Measurements from ENCODE around the gene ANKRD31. TPM values are rescaled to one million over a fixed set of nuclear protein-coding genes. Genes with fewer than 3 reads are reported as not detected.
"Not testable (repeated sequence)": the region's sequence is repeated elsewhere in the genome, so short reads cannot be mapped to it uniquely, and the experiment has no call there.

Gene ANKRD31
- total RNA-seq, 1 experiment from 2014 or later, result 0.28 TPM

DNA sequence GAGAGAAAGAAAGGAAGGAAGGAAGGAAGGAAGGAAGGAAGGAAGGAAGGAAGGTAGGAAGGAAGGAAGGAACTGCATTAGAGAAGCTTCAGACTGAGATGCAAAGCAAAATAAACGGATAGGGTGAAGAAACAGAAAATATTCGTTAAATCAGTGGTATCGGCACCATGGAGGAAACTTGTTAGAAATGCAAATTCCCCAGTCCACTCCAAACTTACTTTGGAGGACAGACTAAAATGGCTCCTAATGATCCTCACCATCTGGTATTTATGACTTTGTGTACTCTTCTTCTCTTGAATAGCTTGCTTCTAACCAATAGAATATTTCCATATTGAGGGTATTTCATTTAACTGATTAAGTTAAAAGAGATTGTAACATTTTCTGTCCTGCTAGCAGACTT, 96.4 kb downstream of the ANKRD31 start:
- no peak overlapping the region for H3K27ac Mint-ChIP-seq (ENCODE audit: low read depth, unreplicated experiment)
- H3K9me3 Mint-ChIP-seq (ENCODE audit: unreplicated experiment), result no peaks in the 10 kb centered on the region
- no peaks in the 10 kb centered on the region for H3K27me3 Mint-ChIP-seq (ENCODE audit: insufficient read depth, unreplicated experiment)
- TF ChIP-seq, protein P1, sequence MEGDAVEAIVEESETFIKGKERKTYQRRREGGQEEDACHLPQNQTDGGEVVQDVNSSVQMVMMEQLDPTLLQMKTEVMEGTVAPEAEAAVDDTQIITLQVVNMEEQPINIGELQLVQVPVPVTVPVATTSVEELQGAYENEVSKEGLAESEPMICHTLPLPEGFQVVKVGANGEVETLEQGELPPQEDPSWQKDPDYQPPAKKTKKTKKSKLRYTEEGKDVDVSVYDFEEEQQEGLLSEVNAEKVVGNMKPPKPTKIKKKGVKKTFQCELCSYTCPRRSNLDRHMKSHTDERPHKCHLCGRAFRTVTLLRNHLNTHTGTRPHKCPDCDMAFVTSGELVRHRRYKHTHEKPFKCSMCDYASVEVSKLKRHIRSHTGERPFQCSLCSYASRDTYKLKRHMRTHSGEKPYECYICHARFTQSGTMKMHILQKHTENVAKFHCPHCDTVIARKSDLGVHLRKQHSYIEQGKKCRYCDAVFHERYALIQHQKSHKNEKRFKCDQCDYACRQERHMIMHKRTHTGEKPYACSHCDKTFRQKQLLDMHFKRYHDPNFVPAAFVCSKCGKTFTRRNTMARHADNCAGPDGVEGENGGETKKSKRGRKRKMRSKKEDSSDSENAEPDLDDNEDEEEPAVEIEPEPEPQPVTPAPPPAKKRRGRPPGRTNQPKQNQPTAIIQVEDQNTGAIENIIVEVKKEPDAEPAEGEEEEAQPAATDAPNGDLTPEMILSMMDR (IDR thresholded peaks at IDR 0.05; ENCODE audit: unreplicated experiment), result no peak
- CTCF ChIA-PET, result interaction anchor here (0.7 kb wide), 1 partner anchor 20 kb away, joined by 3 read pairs; no protein-coding TSS in a partner anchor
- BruUV-seq (replicated peaks), result no TSS peak
- no peaks in the 10 kb centered on the region for H3K36me3 Mint-ChIP-seq (ENCODE audit: insufficient read depth, unreplicated experiment)
- no peak for DNase-seq (ENCODE audit: unreplicated experiment)
- intact Hi-C loops (cut with micrococcal nuclease), result no loop called here
- POLR2A ChIA-PET, result no interaction called here
- H3K4me1 Mint-ChIP-seq (ENCODE audit: insufficient read depth, unreplicated experiment), result no peaks in the 10 kb centered on the region
- H3K4me3 Mint-ChIP-seq (ENCODE audit: unreplicated experiment), result no peak overlapping the region

DNA sequence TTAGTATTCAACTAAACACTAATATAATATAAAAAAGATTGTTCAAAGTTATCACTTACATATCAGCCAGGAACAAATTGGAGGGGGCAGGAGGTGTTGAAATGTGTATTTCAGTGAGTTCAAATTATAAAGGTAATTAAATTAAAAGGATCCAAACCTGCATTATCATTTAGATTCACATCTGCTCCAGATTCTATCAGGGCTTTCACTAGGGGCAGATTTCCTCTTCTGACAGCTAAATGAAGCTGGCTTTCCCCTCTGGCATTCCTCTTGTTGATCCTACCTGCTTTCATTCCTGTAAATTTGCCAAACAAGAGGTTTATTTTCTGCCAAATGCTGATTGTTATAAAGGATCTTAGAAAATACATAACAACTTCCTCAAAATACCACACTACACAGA, 98.0 kb downstream of the ANKRD31 start:
- H3K9me3 Mint-ChIP-seq (ENCODE audit: unreplicated experiment), result no peaks in the 10 kb centered on the region
- H3K27me3 Mint-ChIP-seq (ENCODE audit: insufficient read depth, unreplicated experiment), result no peaks in the 10 kb centered on the region
- no peak for DNase-seq (ENCODE audit: unreplicated experiment)
- ChIA-PET CTCF (no interaction called here), POLR2A (no interaction called here)
- no peaks in the 10 kb centered on the region for H3K4me1 Mint-ChIP-seq (ENCODE audit: insufficient read depth, unreplicated experiment)
- no TSS peak for BruUV-seq (replicated peaks)
- H3K27ac Mint-ChIP-seq (ENCODE audit: low read depth, unreplicated experiment), result no peak overlapping the region
- H3K36me3 Mint-ChIP-seq (ENCODE audit: insufficient read depth, unreplicated experiment), result no peaks in the 10 kb centered on the region
- TF ChIP-seq, protein P1 (IDR thresholded peaks at IDR 0.05; ENCODE audit: unreplicated experiment), result no peak
- intact Hi-C loops (cut with micrococcal nuclease), result no loop called here
- no peak overlapping the region for H3K4me3 Mint-ChIP-seq (ENCODE audit: unreplicated experiment)

DNA sequence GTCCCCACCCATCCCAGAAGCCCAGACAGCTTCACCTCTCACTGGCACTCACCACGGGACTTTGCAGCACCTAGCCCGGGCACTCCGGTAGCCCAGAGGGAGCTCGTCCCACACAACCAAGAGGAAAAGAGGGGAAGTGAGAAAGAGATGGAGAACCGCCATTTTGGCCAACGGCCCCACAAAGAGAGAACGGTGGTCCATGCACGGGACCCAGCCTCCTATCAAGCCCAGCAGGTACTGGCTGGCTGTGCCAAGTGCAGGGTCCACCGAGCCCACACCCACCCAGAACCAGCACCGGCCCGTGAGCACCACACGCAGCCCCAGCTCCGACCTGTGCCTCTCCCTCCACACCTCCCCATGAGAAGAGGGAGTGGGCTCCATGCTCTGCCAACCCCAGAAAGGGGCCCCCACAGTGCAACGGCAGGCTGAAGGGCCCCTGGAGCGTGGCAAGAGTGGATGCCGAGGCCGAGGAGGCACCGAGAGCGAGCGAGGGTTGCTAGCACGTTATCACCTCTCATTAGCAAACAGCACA, 105.8 kb downstream of the ANKRD31 start:
- ChIA-PET POLR2A (interaction anchor here (0.6 to 1.2 kb wide), 2 partner anchors 12 to 76 kb away, joined by 3 read pairs; no protein-coding TSS in a partner anchor), CTCF (interaction anchor here (1.6 kb wide), 1 partner anchor 17 kb away, joined by 3 read pairs; no protein-coding TSS in a partner anchor)
- BruUV-seq (replicated peaks), result no TSS peak
- Mint-ChIP-seq H3K36me3 (ENCODE audit: insufficient read depth, unreplicated experiment) (no peaks in the 10 kb centered on the region), H3K27me3 (ENCODE audit: insufficient read depth, unreplicated experiment) (no peaks in the 10 kb centered on the region), H3K27ac (ENCODE audit: low read depth, unreplicated experiment) (no peak overlapping the region), H3K9me3 (ENCODE audit: unreplicated experiment) (no peaks in the 10 kb centered on the region), H3K4me1 (ENCODE audit: insufficient read depth, unreplicated experiment) (no peaks in the 10 kb centered on the region), H3K4me3 (ENCODE audit: unreplicated experiment) (no peak overlapping the region)
- no peak for DNase-seq (ENCODE audit: unreplicated experiment)
- intact Hi-C loops (cut with micrococcal nuclease), result no loop called here
- TF ChIP-seq, protein P1 (IDR thresholded peaks at IDR 0.05; ENCODE audit: unreplicated experiment), result no peak

DNA sequence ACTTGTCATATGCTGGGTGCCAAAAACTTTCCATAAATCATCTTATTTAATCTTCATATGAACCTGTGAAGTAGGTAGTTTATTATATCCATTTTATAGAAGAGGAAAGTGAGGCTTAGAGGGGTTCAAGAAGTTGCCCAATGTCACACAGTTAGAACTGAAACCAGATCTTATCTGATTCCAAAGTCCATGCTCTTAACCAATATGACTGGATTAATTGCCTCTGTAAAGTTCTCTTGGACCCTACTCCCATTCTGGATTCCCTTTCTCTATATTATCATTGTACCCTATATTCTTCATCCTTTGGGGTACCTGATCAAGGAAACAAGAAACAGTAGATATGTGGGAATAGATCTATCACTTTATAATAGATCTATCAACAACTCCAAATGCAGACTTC, 119.8 kb downstream of the ANKRD31 start:
- POLR2A ChIA-PET, result interaction anchor here (0.9 kb wide), 1 partner anchor 76 kb away, joined by 4 read pairs; no protein-coding TSS in a partner anchor
- no peaks in the 10 kb centered on the region for H3K36me3 Mint-ChIP-seq (ENCODE audit: insufficient read depth, unreplicated experiment)

DNA sequence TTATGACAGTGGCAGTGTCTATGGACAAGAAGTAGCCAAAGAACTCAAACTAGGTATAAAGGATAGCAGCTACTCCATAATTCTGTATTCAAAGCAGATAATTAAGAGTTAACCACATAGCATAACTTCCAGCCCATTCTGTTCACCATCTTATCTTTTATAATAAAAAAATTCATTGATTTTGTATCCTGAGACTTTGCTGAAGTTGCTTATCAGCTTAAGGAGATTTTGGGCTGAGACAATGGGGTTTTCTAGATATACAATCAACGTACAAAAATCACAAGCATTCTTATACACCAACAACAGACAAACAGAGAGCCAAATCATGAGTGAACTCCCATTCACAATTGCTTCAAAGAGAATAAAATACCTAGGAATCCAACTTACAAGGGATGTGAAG, 122.4 kb downstream of the ANKRD31 start:
- ChIA-PET POLR2A (interaction anchor here (1.1 to 1.4 kb wide), 2 partner anchors 39 to 62 kb away, joined by 5 read pairs; partner anchors contain the start of gene GCNT4), CTCF (interaction anchor here (0.7 kb wide), 1 partner anchor 16 kb away, joined by 3 read pairs; no protein-coding TSS in a partner anchor)
- DNase-seq (ENCODE audit: unreplicated experiment); H3K4me3 Mint-ChIP-seq (ENCODE audit: unreplicated experiment); H3K36me3 Mint-ChIP-seq (ENCODE audit: insufficient read depth, unreplicated experiment); H3K27ac Mint-ChIP-seq (ENCODE audit: low read depth, unreplicated experiment); H3K9me3 Mint-ChIP-seq (ENCODE audit: unreplicated experiment); H3K27me3 Mint-ChIP-seq (ENCODE audit: insufficient read depth, unreplicated experiment); BruUV-seq (replicated peaks): not testable (repeated sequence)
- intact Hi-C loops (cut with micrococcal nuclease), result loop anchor here (5.0 kb wide), 1 partner anchor 62 kb away; the partner anchor contains the start of gene GCNT4
- H3K4me1 Mint-ChIP-seq (ENCODE audit: insufficient read depth, unreplicated experiment), result peaks cover 18% of the 10 kb centered on the region

More for the DNA sequence above, 119.8 kb downstream of the ANKRD31 start:
- Mint-ChIP-seq H3K27me3 (ENCODE audit: insufficient read depth, unreplicated experiment) (no peaks in the 10 kb centered on the region), H3K4me3 (ENCODE audit: unreplicated experiment) (no peak overlapping the region), H3K27ac (ENCODE audit: low read depth, unreplicated experiment) (no peak overlapping the region), H3K4me1 (ENCODE audit: insufficient read depth, unreplicated experiment) (peaks cover 14% of the 10 kb centered on the region), H3K9me3 (ENCODE audit: unreplicated experiment) (peaks cover 5% of the 10 kb centered on the region)
- no peak for DNase-seq (ENCODE audit: unreplicated experiment)
- TF ChIP-seq, protein P1 (IDR thresholded peaks at IDR 0.05; ENCODE audit: unreplicated experiment), result no peak
- intact Hi-C loops (cut with micrococcal nuclease), result no loop called here
- CTCF ChIA-PET, result no interaction called here
- no TSS peak for BruUV-seq (replicated peaks)
